IPS DF 4.7 (cell line): ENCODE measurements around the gene WDR82.

ENCODE experiments used
- DNase-seq: peaks from one replicate; pipeline ENCODE4 v3.0.0-alpha.2; 2013; ENCODE audit warnings: low spot score; ENCODE audit errors: extremely low read depth

Gene WDR82

GRCh38 chr3:52278510-52279069, at the start of gene WDR82:
Gene WDR82, minus strand, starts transcription at chr3:52278649. Its CDS starts 288 bp downstream, at chr3:52278361.
- DNase-seq: no peak

GRCh38 chr3:52327486-52328290, 49.2 kb upstream of the WDR82 start:
- DNase-seq: no peak

GRCh38 chr3:52326976-52327375, 48.5 kb upstream of the WDR82 start:
- DNase-seq: no peak

GRCh38 chr3:52325686-52326085, 47.2 kb upstream of the WDR82 start:
- no peak for DNase-seq

GRCh38 chr3:52324676-52325075, 46.2 kb upstream of the WDR82 start:
- DNase-seq: no peak

- DNase-seq: no peak
Measured at GRCh38 chr3:52323526-52324295, 45.3 kb upstream of the WDR82 start.

GRCh38 chr3:52322466-52322865, 44.0 kb upstream of the WDR82 start:
- no peak for DNase-seq

GRCh38 chr3:52321481-52321880, 43.0 kb upstream of the WDR82 start:
- no peak for DNase-seq

- no peak for DNase-seq
Measured at GRCh38 chr3:52319921-52320595, 41.6 kb upstream of the WDR82 start.

- no peak for DNase-seq
Measured at GRCh38 chr3:52318186-52318816, 39.9 kb upstream of the WDR82 start.

- peak; percentile 62 for DNase-seq
Measured at GRCh38 chr3:52317208-52318000, 39.0 kb upstream of the WDR82 start.

GRCh38 chr3:52315977-52316764, 37.7 kb upstream of the WDR82 start, which contains the start of gene DNAH1:
Gene DNAH1, plus strand, starts transcription at chr3:52316319. Its CDS starts 6,124 bp downstream, at chr3:52322443.
- no peak for DNase-seq

GRCh38 chr3:52315006-52315405, 36.6 kb upstream of the WDR82 start:
- no peak for DNase-seq

GRCh38 chr3:52314489-52314888, 36.0 kb upstream of the WDR82 start:
- DNase-seq: no peak

- DNase-seq: no peak
Measured at GRCh38 chr3:52313774-52314188, 35.3 kb upstream of the WDR82 start.

- no peak for DNase-seq
Measured at GRCh38 chr3:52313188-52313773, 34.8 kb upstream of the WDR82 start.

- DNase-seq: no peak
Measured at GRCh38 chr3:52311576-52312119, 33.2 kb upstream of the WDR82 start.

GRCh38 chr3:52310861-52311575, 32.6 kb upstream of the WDR82 start:
- DNase-seq: no peak
